LNCaP clone FGC (cell line): ENCODE data around the gene CEP85L.

Experiments
- DNase-seq: peaks from one replicate; pipeline ENCODE4 v3.0.0-alpha.2; 2011; ENCODE audit warnings: low read depth
- H3K4me3 ChIP-seq: 2 replicates; pipeline ENCODE4 v1.5.1; 2011; ENCODE audit warnings: mild to moderate bottlenecking, low read depth, low read length, control low read depth
- CTCF ChIP-seq: IDR thresholded peaks from 2 replicates; pipeline ENCODE4 v1.5.1; 2012; ENCODE audit warnings: mild to moderate bottlenecking; ENCODE audit not compliant: control insufficient read depth, insufficient read depth; ENCODE audit errors: extremely low read depth

Gene CEP85L

GRCh38 chr6:118562248-118562647 lies 89.1 kb downstream of the CEP85L start:
- TF ChIP-seq CTCF, result no peak
- H3K4me3 ChIP-seq, result no peak overlapping the region
- DNase-seq, result no peak

- no peak for TF ChIP-seq CTCF
- H3K4me3 ChIP-seq, result no peak overlapping the region
- DNase-seq, result no peak
These were observed 91.7 kb downstream of the CEP85L start for GRCh38 chr6:118559659-118560058.

DNA sequence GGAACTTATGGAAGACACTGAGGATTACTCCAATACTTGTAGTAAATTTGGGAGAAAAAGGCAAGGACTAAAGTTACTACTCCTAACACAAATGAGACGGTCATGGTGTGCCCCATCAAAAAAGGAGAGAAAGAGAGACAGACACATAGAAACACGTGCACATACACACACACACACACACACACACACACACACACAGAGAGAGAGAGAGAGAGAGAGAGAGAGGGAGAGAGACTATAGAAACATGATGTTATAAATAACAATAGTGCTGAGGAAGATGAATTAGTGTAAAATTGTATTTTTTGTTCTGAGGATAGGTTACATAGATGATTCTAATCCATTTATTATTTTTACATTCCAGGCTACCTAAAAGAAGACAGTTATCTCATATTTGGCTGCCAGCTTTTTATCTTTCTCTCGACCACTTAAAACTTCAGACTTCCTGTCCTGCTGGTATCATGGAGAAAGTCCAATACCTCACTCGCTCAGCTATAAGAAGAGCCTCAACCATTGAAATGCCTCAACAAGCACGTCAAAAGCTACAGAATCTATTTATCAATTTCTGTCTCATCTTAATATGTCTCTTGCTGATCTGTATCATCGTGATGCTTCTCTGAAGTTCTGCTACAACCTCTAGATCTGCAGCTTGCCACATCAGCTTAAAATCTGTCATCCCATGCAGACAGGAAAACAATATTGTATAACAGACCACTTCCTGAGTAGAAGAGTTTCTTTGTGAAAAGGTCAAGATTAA lies 92.8 kb downstream of the CEP85L start:
- no peak overlapping the region for H3K4me3 ChIP-seq
- TF ChIP-seq CTCF, result no peak
- DNase-seq, result no peak

- no peak for DNase-seq
- H3K4me3 ChIP-seq, result no peak overlapping the region
- no peak for TF ChIP-seq CTCF
These were observed 96.7 kb downstream of the CEP85L start for GRCh38 chr6:118554698-118555097.

GRCh38 chr6:118553132-118553531 lies 98.3 kb downstream of the CEP85L start:
- TF ChIP-seq CTCF, result no peak
- DNase-seq, result no peak
- no peak overlapping the region for H3K4me3 ChIP-seq

GRCh38 chr6:118551063-118552053 lies 100.0 kb downstream of the CEP85L start:
- TF ChIP-seq CTCF, result peak; percentile 69
- DNase-seq, result no peak
- H3K4me3 ChIP-seq, result no peak overlapping the region
